Measurements from ENCODE around the gene CDK11A. TPM values are rescaled to one million over a fixed set of nuclear protein-coding genes. Genes with fewer than 3 reads are reported as not detected.
A peak's percentile ranks its signal among the peaks of the same experiment; 100 is the strongest.
"Not testable (repeated sequence)": the region's sequence is repeated elsewhere in the genome, so short reads cannot be mapped to it uniquely, and the experiment has no call there.

CDK11A gene
- total RNA-seq, 1 donor from 2014 or later = 35.6 TPM

GRCh38 chr1:1732381-1732780 lies 8.2 kb upstream of the CDK11A start:
- no peak overlapping the region for H3K27ac ChIP-seq
- H3K36me3 ChIP-seq = peaks cover 0 to 36% of the 10 kb centered on the region in 2 donors
- H3K27me3 ChIP-seq = no peaks in the 10 kb centered on the region
- intact Hi-C loops (cut with DNase I) = no loop called here
- no peak for TF ChIP-seq POLR2AphosphoS5 (IDR thresholded peaks at IDR 0.05; ENCODE audit: insufficient read depth in 1 of 2, low read depth in 1 of 2)
- TF ChIP-seq CTCF (IDR thresholded peaks at IDR 0.05) = no peak
- TF ChIP-seq POLR2A (IDR thresholded peaks at IDR 0.05) = no peak
- H3K9me3 ChIP-seq = no peaks in the 10 kb centered on the region
- DNase-seq (ENCODE audit: extremely low spot score in 2 of 2) = no peak
- no peaks in the 10 kb centered on the region for H3K4me1 ChIP-seq
- H3K4me3 ChIP-seq = no peak overlapping the region

- TF ChIP-seq CTCF (IDR thresholded peaks at IDR 0.05) = no peak
- no peak for TF ChIP-seq POLR2A (IDR thresholded peaks at IDR 0.05)
- TF ChIP-seq POLR2AphosphoS5 (IDR thresholded peaks at IDR 0.05; ENCODE audit: insufficient read depth in 1 of 2, low read depth in 1 of 2) = no peak
- H3K9me3 ChIP-seq = no peaks in the 10 kb centered on the region
- H3K27ac ChIP-seq = no peak overlapping the region
- H3K4me3 ChIP-seq = no peak overlapping the region
- H3K36me3 ChIP-seq = peaks cover 0 to 36% of the 10 kb centered on the region in 2 donors
- H3K4me1 ChIP-seq = peaks cover 7% of the 10 kb centered on the region
- DNase-seq (ENCODE audit: extremely low spot score in 2 of 2) = no peak
- H3K27me3 ChIP-seq = no peaks in the 10 kb centered on the region
- intact Hi-C loops (cut with DNase I) = no loop called here
Observed at GRCh38 chr1:1730870-1731269, 6.7 kb upstream of the CDK11A start.

- peaks cover 0 to 35% of the 10 kb centered on the region in 2 donors for H3K36me3 ChIP-seq
- DNase-seq (ENCODE audit: extremely low spot score in 2 of 2); H3K4me1 ChIP-seq; H3K4me3 ChIP-seq; H3K27ac ChIP-seq; H3K27me3 ChIP-seq; H3K9me3 ChIP-seq; intact Hi-C loops (cut with DNase I): not testable (repeated sequence)
Observed at GRCh38 chr1:1730230-1730629, 6.1 kb upstream of the CDK11A start.

GRCh38 chr1:1729116-1729816 lies 5.1 kb upstream of the CDK11A start:
- H3K4me3 ChIP-seq; H3K27me3 ChIP-seq; H3K9me3 ChIP-seq; H3K4me1 ChIP-seq; intact Hi-C loops (cut with DNase I); H3K27ac ChIP-seq; DNase-seq (ENCODE audit: extremely low spot score in 2 of 2): not testable (repeated sequence)
- peaks cover 0 to 32% of the 10 kb centered on the region in 2 donors for H3K36me3 ChIP-seq

- intact Hi-C loops (cut with DNase I); H3K27me3 ChIP-seq; H3K4me1 ChIP-seq; H3K9me3 ChIP-seq; H3K4me3 ChIP-seq; DNase-seq (ENCODE audit: extremely low spot score in 2 of 2): not testable (repeated sequence)
- Histone ChIP-seq H3K36me3 (peaks cover 0 to 27% of the 10 kb centered on the region in 2 donors), H3K27ac (peak overlapping the region; percentile 44)
Observed at GRCh38 chr1:1728308-1729005, 4.3 kb upstream of the CDK11A start.

GRCh38 chr1:1727131-1727651 lies 3.0 kb upstream of the CDK11A start:
- intact Hi-C loops (cut with DNase I); H3K27me3 ChIP-seq: not testable (repeated sequence)
- peak overlapping the region; percentile 39 for H3K27ac ChIP-seq

GRCh38 chr1:1726088-1726487 lies 1.9 kb upstream of the CDK11A start:
- intact Hi-C loops (cut with DNase I); H3K27me3 ChIP-seq; H3K4me1 ChIP-seq; H3K27ac ChIP-seq; H3K36me3 ChIP-seq; DNase-seq (ENCODE audit: extremely low spot score in 2 of 2); H3K9me3 ChIP-seq; H3K4me3 ChIP-seq: not testable (repeated sequence)

More at GRCh38 chr1:1727131-1727651, 3.0 kb upstream of the CDK11A start:
- H3K4me1 ChIP-seq; H3K4me3 ChIP-seq; H3K9me3 ChIP-seq; DNase-seq (ENCODE audit: extremely low spot score in 2 of 2): not testable (repeated sequence)
- peaks cover 0 to 18% of the 10 kb centered on the region in 2 donors for H3K36me3 ChIP-seq

Data from vagina (tissue), 2 donors.